Measurements from ENCODE around the gene ALOX5.
"Not testable (repeated sequence)": the region's sequence is repeated elsewhere in the genome, so short reads cannot be mapped to it uniquely, and the experiment has no call there.

The ALOX5 gene

DNA sequence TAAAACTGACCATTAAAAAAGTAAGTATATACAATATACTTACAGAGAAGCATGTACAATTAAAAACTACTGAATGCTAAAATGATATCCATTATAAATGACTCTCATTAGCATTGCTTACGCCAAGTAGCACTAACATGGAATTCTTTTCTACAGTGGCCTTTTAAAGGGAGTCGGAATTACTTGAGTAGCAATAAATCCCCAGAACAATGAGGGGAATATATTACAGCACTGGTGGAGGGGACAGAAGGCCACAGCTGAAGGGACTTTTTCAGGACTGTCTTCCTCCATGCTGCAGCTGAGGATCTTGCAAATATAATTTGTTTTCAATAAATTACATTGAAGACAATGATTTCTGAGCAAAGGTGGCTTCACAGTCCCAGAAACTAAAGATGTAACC is 97.0 kb downstream of the ALOX5 start:
- no peak for DNase-seq

DNA sequence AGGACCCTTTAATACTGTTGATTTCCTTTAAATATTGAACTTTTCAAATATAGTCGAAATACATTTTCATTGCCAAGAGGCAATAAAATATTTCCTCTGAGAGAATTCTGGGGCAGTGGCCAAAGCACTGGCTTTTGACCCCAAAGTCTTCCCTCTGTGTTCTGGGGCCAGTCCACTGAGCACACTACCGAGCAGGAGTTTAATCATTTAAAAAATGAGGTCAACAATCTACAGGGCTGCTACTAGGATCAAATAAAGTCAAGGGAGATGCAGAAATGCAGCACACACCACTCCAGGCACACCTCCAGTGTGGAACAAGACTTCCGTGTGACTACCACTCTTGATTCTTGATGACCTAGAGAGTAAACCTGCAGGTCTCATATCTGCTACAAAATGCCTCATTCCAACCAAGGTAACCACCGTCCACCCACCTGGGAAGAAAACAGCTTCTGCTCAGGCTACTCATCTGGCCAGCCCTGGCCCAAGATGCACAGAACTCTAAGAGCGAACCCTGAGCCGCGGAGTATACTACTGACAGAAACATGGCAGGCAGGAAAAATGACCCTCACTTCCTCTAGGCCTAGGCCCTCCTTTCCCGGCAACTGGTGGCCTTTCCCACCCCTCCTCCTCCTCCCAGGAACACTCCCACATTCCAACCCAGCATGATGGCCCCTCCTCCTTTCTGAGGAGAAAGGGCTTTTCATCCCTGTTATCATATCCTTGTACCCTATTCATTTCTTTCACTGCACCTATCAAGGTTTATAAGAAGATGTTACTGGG is 97.7 kb downstream of the ALOX5 start:
- no peak for DNase-seq

DNA sequence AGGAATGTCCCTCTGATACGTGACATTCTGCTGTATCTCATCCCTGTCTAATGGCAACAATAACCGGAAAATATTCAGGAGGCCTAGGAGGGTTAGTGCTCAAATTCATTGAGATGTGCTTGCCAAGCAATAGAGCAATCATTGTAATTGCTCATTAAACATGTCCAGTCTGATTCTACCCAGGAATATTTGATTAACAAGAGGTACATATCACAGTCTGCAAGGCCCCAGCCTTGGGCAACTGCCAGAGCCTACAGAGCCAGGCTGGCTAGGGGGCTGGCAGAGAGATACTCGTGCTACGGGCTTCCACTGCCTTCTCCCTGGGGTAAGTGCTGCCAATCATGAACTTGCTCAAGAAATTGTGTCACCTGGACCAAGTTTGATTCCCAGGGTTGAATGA is 99.1 kb downstream of the ALOX5 start:
- DNase-seq, result no peak

DNA sequence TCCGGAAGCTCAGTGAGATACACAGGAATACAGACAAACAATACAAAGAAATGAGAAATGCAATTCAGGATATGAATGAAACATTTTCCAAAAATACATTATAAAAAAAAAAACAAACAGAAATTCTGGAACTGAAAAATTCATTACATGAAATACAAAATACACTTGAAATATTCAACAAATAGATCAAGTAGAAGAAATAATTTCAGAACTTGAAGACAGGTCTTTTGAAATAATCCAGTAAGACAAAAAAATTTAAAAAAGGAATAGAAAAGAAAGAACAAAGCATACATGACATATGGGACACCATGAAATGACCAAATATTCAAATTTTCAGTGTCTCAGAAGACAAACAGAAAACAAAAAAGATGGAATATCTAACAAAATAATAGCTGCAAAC is 102.5 kb downstream of the ALOX5 start:
- DNase-seq, result no peak

DNA sequence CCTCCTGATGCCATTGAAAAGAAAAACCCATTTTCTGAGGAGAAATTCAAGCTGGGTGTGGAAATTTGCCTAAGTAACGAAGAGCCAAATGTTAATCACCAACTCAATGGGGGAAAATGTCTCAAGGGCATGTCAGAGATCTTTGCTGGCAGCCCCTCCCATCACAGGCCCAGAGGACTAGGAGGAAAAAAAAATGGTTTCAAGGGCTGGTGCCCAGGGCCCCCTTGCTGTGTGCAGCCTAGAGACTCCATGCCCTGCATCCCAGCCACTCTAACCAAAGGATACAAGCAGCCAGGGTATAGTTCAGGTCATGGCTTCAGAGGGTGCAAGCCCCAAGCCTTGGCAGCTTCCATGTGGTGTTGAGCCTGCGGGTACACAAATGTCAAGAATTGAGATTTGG is 106.3 kb downstream of the ALOX5 start:
- no peak for DNase-seq

DNA sequence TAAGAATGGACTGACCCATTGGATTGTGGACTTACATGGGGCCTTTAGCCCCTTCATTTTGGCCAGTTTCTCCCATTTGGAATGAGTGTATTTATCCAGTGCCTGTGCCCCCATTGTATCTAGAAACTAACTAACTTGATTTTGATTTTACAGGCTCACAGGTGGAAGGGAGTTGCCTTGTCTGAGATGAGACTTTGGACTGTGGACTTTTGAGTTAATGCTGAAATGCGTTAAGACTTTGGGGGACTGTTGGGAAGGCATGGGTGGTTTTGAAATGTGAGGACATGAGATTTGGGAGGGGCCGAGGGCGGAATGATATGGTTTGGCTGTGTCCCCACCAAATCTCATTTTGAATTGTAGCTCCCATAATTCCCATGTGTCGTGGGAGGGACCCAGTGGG is 107.1 kb downstream of the ALOX5 start:
- not testable (repeated sequence) for DNase-seq

DNA sequence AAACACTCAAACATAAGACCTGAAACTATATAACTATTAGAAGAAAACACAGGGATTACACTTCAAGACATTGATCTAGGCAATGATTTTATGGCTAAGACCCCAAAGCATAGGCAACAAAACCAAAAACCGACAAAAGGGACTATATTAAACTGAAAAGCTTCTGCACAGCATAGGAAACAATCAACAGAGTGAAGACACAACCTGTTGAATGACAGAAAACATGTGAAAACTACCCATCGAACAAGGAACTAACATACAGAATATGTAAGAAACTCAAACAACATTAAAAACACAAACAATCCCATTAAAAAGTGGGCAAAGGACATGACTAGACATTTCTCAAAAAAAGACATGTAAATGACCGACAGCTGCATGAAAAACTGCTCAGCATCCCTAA is 109.0 kb downstream of the ALOX5 start:
- no peak for DNase-seq

DNA sequence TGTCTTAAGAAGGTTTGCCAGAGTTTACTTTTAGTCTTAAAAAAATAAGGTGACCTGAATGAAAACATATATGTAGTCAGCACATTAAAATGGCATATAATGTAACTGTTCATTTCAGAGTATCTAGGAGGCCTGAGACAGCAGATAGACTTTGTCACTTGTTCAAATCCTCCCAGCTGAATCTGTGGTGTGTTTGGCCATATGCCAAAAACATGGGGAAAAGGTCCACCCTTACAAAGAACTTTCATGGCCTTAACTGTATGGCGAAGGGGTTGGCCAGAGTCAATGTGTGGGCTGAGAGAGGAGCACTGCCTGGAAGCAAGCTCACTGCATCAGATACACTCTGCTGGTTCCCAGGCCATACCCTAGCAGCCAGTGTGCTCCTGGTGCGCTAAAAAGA is 113.7 kb downstream of the ALOX5 start:
- no peak for DNase-seq

DNA sequence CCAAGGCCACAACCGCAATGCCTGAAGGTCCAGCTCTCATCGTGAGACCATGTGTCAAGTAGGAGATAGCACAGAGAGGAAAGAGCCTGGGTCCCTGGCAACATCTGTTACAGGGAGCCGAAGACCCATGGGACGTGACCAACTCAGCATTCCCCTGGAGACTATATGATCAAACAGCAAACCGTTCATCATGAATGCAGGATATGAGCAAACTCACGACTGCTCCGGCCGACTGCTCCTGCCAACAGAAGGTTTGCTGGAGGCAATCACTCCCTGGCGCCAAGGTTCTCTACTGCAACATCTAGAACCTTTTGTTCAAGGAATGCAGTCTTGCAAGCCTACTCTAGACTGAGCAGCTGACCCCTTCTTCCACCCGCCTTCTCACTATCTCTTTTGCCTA is 114.3 kb downstream of the ALOX5 start:
- DNase-seq, result no peak

DNA sequence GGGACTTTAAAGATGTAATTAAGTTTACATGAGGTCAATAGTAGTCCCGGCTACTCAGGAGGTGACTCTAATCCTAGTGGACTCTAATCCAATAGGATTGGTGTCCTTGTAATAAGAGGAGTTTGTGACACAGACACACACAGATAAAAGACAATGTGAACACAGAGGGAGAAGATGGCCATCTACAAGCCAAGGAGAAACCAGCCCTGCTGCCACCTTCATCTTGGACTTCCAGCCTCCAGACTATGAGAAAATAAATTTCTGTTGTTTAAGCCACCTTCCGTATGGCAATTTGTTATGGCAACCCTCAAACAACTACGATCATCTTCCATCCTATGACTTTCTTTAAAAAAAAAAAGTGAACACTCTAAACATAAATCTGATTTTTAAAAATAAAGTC is 116.3 kb downstream of the ALOX5 start:
- DNase-seq, result no peak

DNA sequence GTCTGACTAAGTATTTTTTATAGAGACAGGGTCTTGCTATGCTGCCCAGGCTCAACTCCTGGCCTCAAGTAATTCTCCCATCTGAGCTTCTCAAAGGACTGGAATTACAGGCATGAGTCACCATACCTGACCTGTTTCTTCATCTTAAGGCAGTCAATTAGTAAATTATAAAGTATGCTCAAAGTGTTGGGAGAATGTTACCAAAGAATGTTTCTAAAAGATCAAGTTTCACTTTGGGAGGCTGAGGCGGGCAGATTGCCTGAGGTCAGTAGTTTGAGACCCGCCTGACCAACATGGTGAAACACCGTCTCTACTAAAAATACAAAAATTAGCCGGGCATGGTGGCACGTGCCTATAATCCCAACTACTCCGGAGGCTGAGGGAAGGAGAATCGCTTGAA is 117.0 kb downstream of the ALOX5 start:
- DNase-seq, result no peak

Measured in CD4-positive, alpha-beta T cell treated with Interleukin-17A for 4 hours (primary cell).